OCI-LY7 (cell line): ENCODE data around the gene RUNDC3A. TPM values are rescaled to one million over a fixed set of nuclear protein-coding genes. Genes with fewer than 3 reads are reported as not detected.
"Not testable (repeated sequence)": the region's sequence is repeated elsewhere in the genome, so short reads cannot be mapped to it uniquely, and the experiment has no call there.

ENCODE experiments used
- BruUV-seq: library from RNA; stranded (reverse); fragments of 400-500 nt; replicated peaks from 2 replicates; lab custom pipeline; 2021; lab: Mats Ljungman, UMichigan
- CTCF ChIA-PET: fragments of 300-600 bp; sonication (Branson Sonifier 250); formaldehyde crosslinking; loops from one replicate; lab custom pipeline; 2022; ENCODE audit warnings: antibody characterized with exemption; ENCODE audit not compliant: unreplicated experiment; lab: Charles Lee
- POLR2A ChIA-PET: fragments of 300-600 bp; sonication (Branson Sonifier 250); formaldehyde crosslinking; loops from one replicate; lab custom pipeline; 2022; ENCODE audit warnings: antibody characterized with exemption; lab: Charles Lee
- DNase-seq: peaks from one replicate; pipeline ENCODE4 v3.0.0-alpha.2; 2015; ENCODE audit warnings: low spot score
- H2AFZ ChIP-seq: fragments of 200-600 bp; sonication (generic), shearing (Covaris generic); 2 replicates; pipeline ENCODE4 v1.6.1; 2014; ENCODE audit warnings: mild to moderate bottlenecking, antibody characterized with exemption, low read length, moderate library complexity
- H3K27ac ChIP-seq: fragments of 200-600 bp; sonication (generic); 2 replicates; pipeline ENCODE4 v1.5.1; 2014; ENCODE audit warnings: mixed run types, low read depth, mild to moderate bottlenecking, moderate library complexity, low read length, inconsistent platforms; ENCODE audit not compliant: poor library complexity, severe bottlenecking
- H3K36me3 ChIP-seq: fragments of 200-600 bp; sonication (generic); 2 replicates; pipeline ENCODE4 v1.6.1; 2014; ENCODE audit warnings: mild to moderate bottlenecking, antibody characterized with exemption, low read length, moderate library complexity, mixed read lengths; ENCODE audit not compliant: insufficient read depth
- H3K4me1 ChIP-seq: fragments of 200-600 bp; sonication (generic); 2 replicates; pipeline ENCODE4 v1.5.1; 2014; ENCODE audit warnings: mild to moderate bottlenecking, low read length; ENCODE audit not compliant: insufficient read depth, poor library complexity, severe bottlenecking
- H3K4me2 ChIP-seq: fragments of 200-600 bp; sonication (generic); 2 replicates; pipeline ENCODE4 v1.6.1; 2014; ENCODE audit warnings: mild to moderate bottlenecking, low read length
- H3K4me3 ChIP-seq: fragments of 200-600 bp; sonication (generic); 2 replicates; pipeline ENCODE4 v1.5.1; 2014; ENCODE audit warnings: mild to moderate bottlenecking, low read depth, low read length; ENCODE audit not compliant: poor library complexity, severe bottlenecking
- H3K79me2 ChIP-seq: fragments of 200-600 bp; sonication (generic); 2 replicates; pipeline ENCODE4 v1.6.1; 2016; ENCODE audit warnings: low read depth, mild to moderate bottlenecking, low read length, moderate library complexity, mixed read lengths; ENCODE audit not compliant: insufficient read depth
- H3K9me2 ChIP-seq: fragments of 200-600 bp; sonication (generic); 2 replicates; pipeline ENCODE4 v1.6.1; 2016; ENCODE audit warnings: mild to moderate bottlenecking, low read length, mixed read lengths; ENCODE audit not compliant: insufficient read depth
- H3K9me3 ChIP-seq: fragments of 200-600 bp; sonication (generic); 2 replicates; pipeline ENCODE4 v1.6.1; 2014; ENCODE audit warnings: mild to moderate bottlenecking, mixed run types, low read length, mixed read lengths
- H4K20me1 ChIP-seq: fragments of 200-600 bp; sonication (generic); 2 replicates; pipeline ENCODE4 v1.6.1; 2014; ENCODE audit warnings: mild to moderate bottlenecking, antibody characterized with exemption, low read length, moderate library complexity, mixed read lengths; ENCODE audit not compliant: insufficient read depth
- EZH2phosphoT487 ChIP-seq: fragments of 200-600 bp; sonication (generic); IDR thresholded peaks from 2 replicates; pipeline ENCODE4 v1.6.1; 2018; ENCODE audit warnings: low read depth, borderline replicate concordance, mild to moderate bottlenecking, mixed run types, antibody characterized with exemption, low read length, moderate library complexity, mixed read lengths
- intact Hi-C: fragments of 100-400 bp; cut with micrococcal nuclease; formaldehyde crosslinking; loops from one replicate; pipeline ENCODE4 v1.10.0; 2022; ENCODE audit not compliant: unreplicated experiment
- total RNA-seq, 2 experiments: library from RNA; depleted of rRNA in 1 of 2; stranded (reverse); fragments of >200 nt in 1 of 2; shearing (Covaris generic) in 1 of 2; gene quantifications; 2 replicates each; pipeline ENCODE4 v1.2.3, GENCODE V29; 2014 to 2022
- TF ChIP-seq, protein P1 (sequence below): fragments of 200-600 bp; sonication (generic); conservative IDR thresholded peaks from 2 replicates; pipeline ENCODE4 v1.5.1; 2014; ENCODE audit warnings: mild to moderate bottlenecking, antibody characterized with exemption, low read length, moderate library complexity, mixed read lengths

Gene RUNDC3A
- total RNA-seq, 2 experiments from 2014 or later, result 0.09 TPM; not detected in 1

DNA sequence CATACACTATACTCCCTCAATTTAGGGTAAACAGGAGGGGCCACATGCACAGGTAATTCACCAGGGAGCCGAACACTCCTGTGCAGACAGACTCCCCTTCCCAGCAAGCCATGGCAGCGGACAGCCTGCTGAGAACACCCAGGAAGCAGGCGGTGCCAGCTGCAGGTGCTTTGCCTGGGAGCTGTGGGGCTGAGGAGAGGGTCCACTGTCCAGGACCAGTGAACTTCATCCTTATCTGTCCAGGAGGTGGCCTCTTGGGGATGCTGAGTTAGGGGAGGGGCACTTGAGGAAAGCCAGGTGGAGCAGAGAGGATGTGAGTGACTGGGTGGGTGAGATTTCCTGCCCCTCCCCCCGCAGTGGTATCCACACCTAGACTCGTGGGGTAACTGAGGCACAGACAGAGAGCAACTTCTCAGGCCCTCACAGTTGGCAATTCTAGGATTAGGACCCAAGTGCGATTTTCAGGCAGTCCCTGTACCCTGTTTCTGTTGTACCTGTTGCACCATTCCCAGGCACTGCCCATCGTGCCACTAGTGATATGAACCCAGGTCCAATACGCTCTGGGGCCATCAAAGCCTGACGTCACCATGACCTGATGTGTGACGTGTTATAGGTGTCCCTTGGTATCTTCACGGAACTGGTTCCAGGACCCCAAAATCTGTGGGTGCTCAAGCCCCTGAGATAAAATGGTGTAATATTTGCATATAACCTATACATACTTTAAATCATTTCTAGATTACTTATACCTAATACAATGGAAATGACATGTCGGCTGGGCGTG is 37.9 kb downstream of the RUNDC3A start:
- H3K4me2 ChIP-seq, result peak overlapping the region; percentile 97
- H3K27ac ChIP-seq, result peak overlapping the region; percentile 90
- H2AFZ ChIP-seq, result no peak overlapping the region; the same call in 1 of the 2 replicates
- ChIA-PET POLR2A (interaction anchor here (0.6 to 1.7 kb wide), 2 partner anchors 11 to 100 kb away, joined by 10 to 11 read pairs; no protein-coding TSS in a partner anchor), CTCF (interaction anchor here (1.0 to 2.0 kb wide), 5 partner anchors 11 to 136 kb away, joined by 3 to 8 read pairs (median 6); no protein-coding TSS in a partner anchor)
- peak overlapping the region; percentile 91 for H3K4me3 ChIP-seq
- peaks cover 63% of the 10 kb centered on the region for H3K4me1 ChIP-seq
- intact Hi-C loops, result loop anchor here (5.0 kb wide), 2 partner anchors 204 to 274 kb away; partner anchors contain the start of genes G6PC3 and HROB
- TF ChIP-seq, protein P1, sequence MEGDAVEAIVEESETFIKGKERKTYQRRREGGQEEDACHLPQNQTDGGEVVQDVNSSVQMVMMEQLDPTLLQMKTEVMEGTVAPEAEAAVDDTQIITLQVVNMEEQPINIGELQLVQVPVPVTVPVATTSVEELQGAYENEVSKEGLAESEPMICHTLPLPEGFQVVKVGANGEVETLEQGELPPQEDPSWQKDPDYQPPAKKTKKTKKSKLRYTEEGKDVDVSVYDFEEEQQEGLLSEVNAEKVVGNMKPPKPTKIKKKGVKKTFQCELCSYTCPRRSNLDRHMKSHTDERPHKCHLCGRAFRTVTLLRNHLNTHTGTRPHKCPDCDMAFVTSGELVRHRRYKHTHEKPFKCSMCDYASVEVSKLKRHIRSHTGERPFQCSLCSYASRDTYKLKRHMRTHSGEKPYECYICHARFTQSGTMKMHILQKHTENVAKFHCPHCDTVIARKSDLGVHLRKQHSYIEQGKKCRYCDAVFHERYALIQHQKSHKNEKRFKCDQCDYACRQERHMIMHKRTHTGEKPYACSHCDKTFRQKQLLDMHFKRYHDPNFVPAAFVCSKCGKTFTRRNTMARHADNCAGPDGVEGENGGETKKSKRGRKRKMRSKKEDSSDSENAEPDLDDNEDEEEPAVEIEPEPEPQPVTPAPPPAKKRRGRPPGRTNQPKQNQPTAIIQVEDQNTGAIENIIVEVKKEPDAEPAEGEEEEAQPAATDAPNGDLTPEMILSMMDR, result peak; percentile 31
- TF ChIP-seq EZH2phosphoT487, result no peak
- no peak for DNase-seq
- BruUV-seq, result no TSS peak
- H3K9me2 ChIP-seq, result no peaks in the 10 kb centered on the region
- no peaks in the 10 kb centered on the region for H4K20me1 ChIP-seq
- H3K79me2 ChIP-seq, result peaks cover 24% of the 10 kb centered on the region; the same call in 1 of the 2 replicates
- peaks cover 24% of the 10 kb centered on the region for H3K36me3 ChIP-seq
- no peaks in the 10 kb centered on the region for H3K9me3 ChIP-seq

DNA sequence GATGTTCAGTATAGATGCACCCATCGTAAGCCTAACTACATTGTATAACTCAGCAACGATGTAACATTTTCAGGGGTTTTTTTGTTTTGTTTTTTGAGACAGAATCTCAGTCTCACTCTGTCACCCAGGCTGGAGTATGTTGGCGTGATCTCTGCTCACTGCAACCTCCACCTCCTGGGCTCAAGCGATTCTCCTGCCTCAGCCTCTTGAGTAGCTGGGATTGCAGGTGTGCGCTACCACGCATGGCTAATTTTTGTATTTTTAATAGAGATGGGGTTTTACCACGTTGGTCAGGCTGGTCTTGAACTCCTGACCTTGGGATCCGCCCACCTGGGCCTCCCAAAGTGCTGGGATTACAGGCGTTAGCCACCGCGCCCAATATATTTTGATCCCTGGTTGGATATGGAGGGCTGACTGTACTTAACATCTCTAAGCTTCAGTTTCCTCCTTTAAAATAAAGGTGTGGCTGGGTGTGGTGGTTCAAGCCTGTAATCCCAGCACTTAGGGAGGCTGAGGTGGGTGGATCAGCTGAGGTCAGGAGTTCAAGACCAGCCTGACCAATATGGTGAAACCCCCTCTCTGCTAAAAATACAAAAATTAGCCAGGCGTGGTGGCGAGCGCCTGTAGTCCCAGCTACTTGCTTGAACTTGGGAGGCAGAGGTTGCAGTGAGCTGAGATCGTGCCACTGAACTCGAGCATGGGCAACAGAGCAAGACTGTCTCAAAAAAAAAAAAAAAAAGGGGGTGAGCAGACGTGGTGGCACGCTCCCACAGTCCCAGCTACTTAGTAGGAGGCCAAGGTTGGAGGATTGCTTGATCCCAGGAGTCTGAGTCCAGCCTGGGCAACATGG is 39.0 kb downstream of the RUNDC3A start:
- H3K27ac ChIP-seq, result peak overlapping the region; percentile 90
- H3K9me3 ChIP-seq, H3K9me2 ChIP-seq, H4K20me1 ChIP-seq, H2AFZ ChIP-seq, BruUV-seq: not testable (repeated sequence)
- H3K4me2 ChIP-seq, result peak overlapping the region; percentile 97
- intact Hi-C loops, result loop anchor here (1.0 to 5.0 kb wide), 3 partner anchors 21 to 275 kb away; partner anchors contain the start of genes G6PC3 and HROB
- peaks cover 63% of the 10 kb centered on the region for H3K4me1 ChIP-seq
- DNase-seq, result peak; percentile 64
- peak overlapping the region; percentile 91 for H3K4me3 ChIP-seq
- H3K36me3 ChIP-seq, result peaks cover 36% of the 10 kb centered on the region
- H3K79me2 ChIP-seq, result peaks cover 24% of the 10 kb centered on the region; the same call in 1 of the 2 replicates
- ChIA-PET POLR2A (interaction anchor here (0.6 to 1.2 kb wide), 9 partner anchors 9 to 185 kb away, joined by 3 to 7 read pairs (median 4); partner anchors contain the start of gene FAM171A2), CTCF (interaction anchor here (0.9 to 1.0 kb wide), 3 partner anchors 14 to 21 kb away, joined by 3 read pairs; no protein-coding TSS in a partner anchor)
